DMS153 (cell line): ENCODE data around the gene TGFBI.
A peak's percentile ranks its signal among the peaks of the same experiment; 100 is the strongest.

Source experiments
- DNase-seq: peaks from one replicate; lab custom pipeline; 2025; lab: John Stamatoyannopoulos, UW

Gene TGFBI

GRCh38 chr5:136065588-136065987 lies 36.8 kb downstream of the TGFBI start:
- no peak for DNase-seq

DNA sequence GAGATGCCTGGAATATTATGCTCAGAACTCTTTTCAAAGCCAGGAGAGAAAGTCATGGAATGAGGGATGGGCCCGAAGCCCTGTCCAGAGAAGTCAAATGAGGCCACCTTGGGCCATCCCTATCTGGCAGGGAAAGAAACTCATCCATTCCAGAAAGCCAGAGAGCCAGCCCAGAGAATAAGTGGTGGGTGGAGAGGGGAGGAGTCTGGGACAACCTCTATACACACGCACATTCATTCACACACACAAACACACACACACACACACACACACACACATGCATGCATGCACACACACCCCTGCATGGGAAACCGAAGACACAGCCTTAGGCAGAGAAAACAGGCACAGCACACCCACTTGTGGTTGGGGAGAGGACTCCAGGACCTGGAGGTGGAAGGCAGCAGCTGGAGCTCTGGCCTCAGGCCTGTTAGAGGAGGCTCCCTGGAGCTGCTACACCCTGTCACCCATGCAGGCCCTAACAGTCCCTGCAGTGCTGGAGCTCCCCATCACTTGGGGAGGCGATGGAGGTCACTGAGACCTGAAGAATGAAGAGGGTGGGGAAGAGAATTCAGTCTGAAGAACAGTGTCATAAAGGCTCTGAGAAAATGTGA lies 38.0 kb downstream of the TGFBI start:
- DNase-seq: no peak

- no peak for DNase-seq
Observed at GRCh38 chr5:136067422-136067821, 38.6 kb downstream of the TGFBI start.

DNA sequence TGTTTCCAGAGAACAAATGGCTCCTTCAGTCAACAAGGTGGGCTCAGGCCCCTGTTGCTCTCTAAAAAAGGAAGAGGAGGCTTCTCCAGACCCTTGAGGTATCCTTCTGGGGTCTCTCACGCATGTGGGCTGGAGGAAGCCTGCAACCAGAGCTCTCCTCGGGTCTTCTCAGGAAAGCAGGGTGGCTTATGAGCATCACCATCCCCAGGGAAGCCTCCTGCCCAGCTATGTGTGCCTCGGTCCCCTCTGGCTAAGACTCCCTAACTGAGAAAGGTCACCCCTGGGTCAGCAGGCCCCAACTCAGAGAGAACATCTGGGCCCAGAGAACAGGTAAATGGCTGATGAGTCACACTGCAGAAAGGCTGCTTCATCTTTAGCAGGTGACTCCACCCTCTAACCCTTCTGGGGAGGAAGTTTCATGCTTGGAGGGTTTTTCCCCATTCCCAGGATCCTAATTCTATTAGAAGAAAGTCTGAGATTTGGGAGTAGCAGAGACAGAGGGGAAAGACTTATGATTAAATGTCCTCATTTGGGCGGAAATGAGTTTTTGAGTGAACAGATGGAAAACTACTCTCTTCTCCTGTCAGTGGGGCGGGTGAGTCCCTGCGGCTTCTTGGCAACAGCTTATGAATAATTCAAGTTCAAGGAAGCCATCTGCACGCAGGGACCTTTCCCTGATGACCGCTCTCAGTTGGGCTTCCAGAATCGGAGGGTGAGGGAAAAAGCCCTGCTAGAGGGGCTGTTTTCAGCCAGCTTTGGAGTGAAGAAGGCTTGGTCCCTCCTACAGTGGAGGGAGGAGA lies 41.9 kb downstream of the TGFBI start:
- no peak for DNase-seq

- DNase-seq: no peak
Observed at GRCh38 chr5:136073714-136074529, 45.1 kb downstream of the TGFBI start.

GRCh38 chr5:136075466-136075891 lies 46.7 kb downstream of the TGFBI start:
- DNase-seq: no peak

DNA sequence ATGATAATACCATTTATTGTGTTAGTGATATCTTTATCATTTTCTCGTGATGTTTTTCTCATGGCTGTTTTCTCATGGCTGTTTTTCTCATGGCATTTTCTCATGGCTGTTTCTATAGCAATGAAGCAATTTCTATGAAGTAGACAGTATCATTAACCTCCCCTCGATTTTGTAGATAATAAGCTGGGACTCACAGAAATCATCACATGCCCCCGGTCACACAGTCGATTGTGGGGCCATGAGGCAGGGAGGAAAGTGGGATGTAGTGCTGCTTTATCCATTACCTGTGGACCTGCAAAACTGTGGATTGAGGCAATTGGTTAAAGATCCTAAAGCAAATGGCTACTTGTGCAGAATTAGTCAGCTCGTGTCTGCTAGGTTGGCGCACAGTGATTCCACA lies 47.3 kb downstream of the TGFBI start:
- DNase-seq: no peak

DNA sequence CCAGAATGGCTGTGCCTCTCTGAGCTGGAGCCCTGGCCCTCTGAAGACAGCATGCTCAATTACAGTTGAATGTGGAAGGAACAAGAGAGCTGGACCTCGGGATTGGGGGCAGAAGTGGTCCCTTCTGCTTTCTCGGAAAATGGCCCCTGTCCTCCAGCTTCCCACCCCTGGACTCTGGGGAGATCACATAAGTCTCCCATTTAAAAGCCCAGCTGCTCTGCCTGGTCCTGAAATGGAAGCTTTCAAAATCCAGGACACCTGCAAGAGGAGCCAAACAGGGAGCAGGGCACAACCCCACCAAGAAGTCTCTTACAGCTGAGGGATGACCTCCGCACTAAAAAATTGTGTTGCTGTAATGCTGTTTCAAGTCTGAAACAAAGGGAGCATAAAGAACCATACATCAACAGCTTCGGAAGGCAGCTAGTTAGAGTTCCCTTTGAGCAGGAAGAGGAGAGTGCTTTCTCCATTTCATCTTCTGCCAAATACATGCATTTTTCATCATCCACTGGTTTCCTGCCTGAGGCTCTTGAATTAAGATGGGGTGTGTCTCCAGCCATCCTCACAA lies 48.2 kb downstream of the TGFBI start:
- no peak for DNase-seq

GRCh38 chr5:136079195-136079985 lies 50.6 kb downstream of the TGFBI start:
- DNase-seq: no peak

DNA sequence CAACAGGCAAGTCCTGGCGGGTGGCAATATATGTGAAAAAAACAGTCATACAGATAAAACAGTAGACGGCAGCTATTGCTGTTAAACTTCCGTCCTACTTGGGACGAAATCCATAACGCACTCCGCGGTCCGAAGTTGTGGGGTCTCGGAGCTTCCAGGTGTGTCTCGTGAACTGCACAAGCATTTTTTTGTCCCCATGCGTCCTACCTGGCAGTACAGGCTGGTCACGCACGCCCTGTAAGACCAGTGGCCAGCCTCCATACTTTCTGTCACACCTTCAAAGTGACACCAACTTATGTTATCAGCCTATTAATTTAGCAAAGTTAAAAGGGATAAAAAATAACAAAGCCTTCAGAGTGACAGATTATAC lies 51.3 kb downstream of the TGFBI start:
- DNase-seq: no peak

DNA sequence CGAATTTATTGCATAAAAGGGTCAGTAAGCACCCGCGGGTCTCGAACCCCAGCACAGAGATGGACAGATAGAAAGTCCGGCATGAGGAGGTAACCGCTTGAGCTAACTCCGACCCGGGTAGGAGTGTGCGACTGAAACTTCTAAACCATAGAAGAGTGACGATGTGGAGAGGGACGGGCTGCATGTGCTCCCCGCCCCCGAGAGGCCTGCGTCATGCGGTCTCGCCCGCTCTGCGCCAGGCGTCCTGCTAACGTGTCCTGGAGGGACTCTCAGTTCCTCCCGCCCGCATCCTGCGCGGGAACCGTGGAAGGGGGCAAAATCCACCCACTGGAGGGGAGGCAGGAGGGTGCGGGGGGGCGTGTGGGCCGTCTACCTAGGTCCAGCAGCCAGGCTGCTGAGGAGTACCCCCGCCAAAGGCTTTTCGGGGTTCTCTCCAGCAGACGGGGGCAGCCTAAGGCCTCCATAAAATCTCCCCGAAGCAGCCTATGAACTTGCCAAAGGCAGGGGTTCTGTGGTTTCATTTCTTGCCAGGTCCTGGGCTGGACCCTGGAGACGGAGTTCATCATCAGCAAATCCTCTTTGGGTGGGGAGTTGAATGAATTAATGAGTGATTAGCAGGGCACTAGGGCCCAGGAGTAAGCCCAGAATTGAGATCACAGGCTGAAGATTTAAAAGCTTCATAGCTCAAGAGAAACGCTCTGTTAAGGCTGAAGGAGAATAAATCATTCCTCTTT lies 51.9 kb downstream of the TGFBI start:
- DNase-seq: no peak

- no peak for DNase-seq
Observed at GRCh38 chr5:136081217-136081591, 52.4 kb downstream of the TGFBI start.

DNA sequence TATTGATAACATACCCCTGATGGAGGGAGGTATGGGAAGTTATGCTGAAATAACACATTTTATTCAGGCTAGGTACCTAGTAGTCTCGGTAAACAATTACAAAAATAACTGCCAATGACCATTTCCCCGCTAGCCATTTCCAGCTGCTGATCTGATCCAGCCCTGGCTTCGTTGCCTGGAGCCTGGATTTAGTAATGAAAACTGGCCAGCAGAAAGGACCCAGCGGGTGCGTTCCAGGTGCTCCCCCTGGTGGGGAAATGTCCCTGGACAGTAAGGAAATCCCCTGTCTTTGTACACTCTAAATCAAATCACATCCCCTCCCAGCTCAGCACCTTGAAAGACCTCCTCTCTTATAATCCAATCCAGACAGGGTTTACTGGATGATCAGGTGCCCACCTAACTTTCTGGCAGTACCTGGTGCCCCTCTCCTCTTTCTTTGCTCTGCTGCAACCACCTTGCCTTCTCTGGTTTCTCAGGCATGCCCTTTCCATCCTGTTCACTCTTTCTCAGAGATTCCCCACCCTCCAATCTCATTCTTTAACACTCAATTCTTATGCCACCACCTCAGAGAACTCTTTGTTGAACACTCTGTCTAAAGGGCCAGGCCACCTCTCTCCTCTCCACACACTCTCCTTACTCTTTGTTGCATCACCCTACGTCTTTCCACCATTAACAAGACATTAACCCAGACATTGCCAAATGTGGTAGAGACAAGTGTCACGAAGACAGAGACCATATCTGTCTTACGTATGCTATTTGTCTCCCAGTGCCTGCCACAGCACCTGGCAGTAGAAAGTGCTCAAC lies 53.8 kb downstream of the TGFBI start:
- no peak for DNase-seq

- DNase-seq: no peak
Observed at GRCh38 chr5:136084698-136085097, 55.9 kb downstream of the TGFBI start.

- DNase-seq: no peak
Observed at GRCh38 chr5:136086783-136087566, 58.2 kb downstream of the TGFBI start.

GRCh38 chr5:136087961-136088871 lies 59.4 kb downstream of the TGFBI start:
- DNase-seq: no peak

GRCh38 chr5:136089791-136090190 lies 61.0 kb downstream of the TGFBI start:
- peak; percentile 45 for DNase-seq

DNA sequence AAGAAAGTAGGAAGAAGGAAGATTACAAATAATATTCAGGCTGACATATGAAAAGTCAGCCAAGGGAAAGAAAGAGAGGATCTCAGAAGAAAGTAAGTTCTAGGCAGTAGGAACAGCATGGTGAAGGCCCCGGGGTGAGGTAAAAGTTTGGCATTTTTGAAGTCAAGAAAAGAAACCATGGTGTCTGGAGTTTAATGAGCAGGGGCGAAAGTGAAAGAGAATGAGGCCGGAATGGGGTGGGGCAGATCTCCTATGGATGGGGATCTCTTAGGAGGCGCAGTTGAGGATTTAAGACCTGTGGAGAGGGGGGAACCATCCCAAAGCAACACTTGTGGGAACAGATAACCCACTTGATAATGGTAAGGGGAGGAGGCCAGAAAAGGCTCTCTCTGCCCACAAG lies 61.5 kb downstream of the TGFBI start:
- no peak for DNase-seq
